ENCODE measurements around the gene HOXC4.

Gene HOXC4

DNA sequence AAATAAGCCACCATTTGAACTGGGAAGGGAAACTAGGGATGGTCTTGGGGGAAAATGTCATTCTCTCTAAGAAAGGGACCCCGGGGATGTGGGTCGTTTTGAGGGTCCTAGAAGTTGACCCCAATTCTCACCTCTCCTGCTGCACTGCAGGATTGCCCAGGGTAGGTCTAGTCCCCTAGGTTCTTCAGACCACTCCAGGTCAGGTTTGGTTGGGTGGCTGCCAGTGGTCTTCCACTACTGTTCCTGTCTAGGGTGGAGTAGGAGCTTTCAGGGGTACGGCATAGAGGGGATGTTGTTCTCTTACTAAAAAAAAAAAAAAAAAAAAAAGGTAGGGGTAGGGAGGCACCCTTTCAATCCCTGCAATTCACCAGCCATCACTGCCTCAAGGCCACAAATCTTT lies 37.6 kb upstream of the HOXC4 start:
- Histone ChIP-seq H3K9ac (ENCODE audit: low read length in 5 of 5) (peak overlapping the region in 1 of 5 donors; percentile 25), H3K27me3 (ENCODE audit: control insufficient read depth in 5 of 5, insufficient read depth in 4 of 5, low read length in 5 of 5) (peaks cover 0 to 39% (median 5%) of the 10 kb centered on the region in 5 donors), H3K27ac (ENCODE audit: low read depth, low read length) (peak overlapping the region; percentile 46), H3K4me3 (ENCODE audit: low read depth in 1 of 5, low read length in 5 of 5) (peak overlapping the region in 4 of 5 donors; percentile 24 to 76 (median 48)), H3K36me3 (ENCODE audit: control insufficient read depth in 5 of 5, insufficient read depth in 5 of 5, low read length in 5 of 5) (no peaks in the 10 kb centered on the region), H3K4me1 (ENCODE audit: control insufficient read depth in 5 of 5, insufficient read depth in 5 of 5, low read length in 5 of 5) (peaks cover 5 to 72% (median 64%) of the 10 kb centered on the region in 5 donors), H3K9me3 (ENCODE audit: control insufficient read depth in 5 of 5, low read length in 5 of 5) (no peaks in the 10 kb centered on the region)

DNA sequence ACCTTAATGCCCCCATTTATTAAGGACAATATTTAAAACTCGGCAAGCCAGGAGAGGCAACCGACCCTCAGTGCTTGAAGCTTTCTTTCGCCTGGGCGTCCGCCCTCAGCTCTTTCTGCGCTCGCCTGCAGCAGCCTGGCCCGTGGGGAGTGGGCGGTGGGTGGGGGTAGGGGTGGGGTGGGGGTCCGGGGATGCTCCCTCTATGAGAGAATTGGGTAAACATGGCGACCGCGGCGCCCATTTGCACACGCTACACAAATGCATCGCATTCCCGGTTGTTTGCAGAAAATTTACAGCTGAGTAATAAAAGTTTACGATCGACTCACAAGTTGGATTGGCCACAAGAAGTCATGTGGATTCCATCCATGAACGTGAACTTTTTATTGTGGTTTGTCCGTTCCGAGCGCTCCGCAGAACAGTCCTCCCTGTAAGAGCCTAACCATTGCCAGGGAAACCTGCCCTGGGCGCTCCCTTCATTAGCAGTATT lies 37.1 kb upstream of the HOXC4 start:
- Histone ChIP-seq H3K4me3 (ENCODE audit: low read depth in 1 of 5, low read length in 5 of 5) (peak overlapping the region; percentile 65 to 86 (median 76)), H3K9me3 (ENCODE audit: control insufficient read depth in 5 of 5, low read length in 5 of 5) (no peaks in the 10 kb centered on the region), H3K4me1 (ENCODE audit: control insufficient read depth in 5 of 5, insufficient read depth in 5 of 5, low read length in 5 of 5) (peaks cover 5 to 72% (median 64%) of the 10 kb centered on the region in 5 donors), H3K36me3 (ENCODE audit: control insufficient read depth in 5 of 5, insufficient read depth in 5 of 5, low read length in 5 of 5) (no peaks in the 10 kb centered on the region), H3K27me3 (ENCODE audit: control insufficient read depth in 5 of 5, insufficient read depth in 4 of 5, low read length in 5 of 5) (peaks cover 0 to 41% (median 9%) of the 10 kb centered on the region in 5 donors), H3K9ac (ENCODE audit: low read length in 5 of 5) (peak overlapping the region in 2 of 5 donors; percentile 25 to 85), H3K27ac (ENCODE audit: low read depth, low read length) (peak overlapping the region; percentile 96)

- peaks cover 0 to 45% (median 9%) of the 10 kb centered on the region in 5 donors for H3K27me3 ChIP-seq (ENCODE audit: control insufficient read depth in 5 of 5, insufficient read depth in 4 of 5, low read length in 5 of 5)
- peak overlapping the region in 4 of 5 donors; percentile 56 to 91 (median 74) for H3K9ac ChIP-seq (ENCODE audit: low read length in 5 of 5)
- peak overlapping the region; percentile 96 for H3K27ac ChIP-seq (ENCODE audit: low read depth, low read length)
- peak overlapping the region; percentile 65 to 86 (median 76) for H3K4me3 ChIP-seq (ENCODE audit: low read depth in 1 of 5, low read length in 5 of 5)
- no peaks in the 10 kb centered on the region for H3K9me3 ChIP-seq (ENCODE audit: control insufficient read depth in 5 of 5, low read length in 5 of 5)
- peaks cover 5 to 77% (median 65%) of the 10 kb centered on the region in 5 donors for H3K4me1 ChIP-seq (ENCODE audit: control insufficient read depth in 5 of 5, insufficient read depth in 5 of 5, low read length in 5 of 5)
- no peaks in the 10 kb centered on the region for H3K36me3 ChIP-seq (ENCODE audit: control insufficient read depth in 5 of 5, insufficient read depth in 5 of 5, low read length in 5 of 5)
Measured at GRCh38 chr12:54017027-54017788, 36.4 kb upstream of the HOXC4 start.

- H3K4me1 ChIP-seq (ENCODE audit: control insufficient read depth in 5 of 5, insufficient read depth in 5 of 5, low read length in 5 of 5) = peaks cover 5 to 81% (median 65%) of the 10 kb centered on the region in 5 donors
- no peaks in the 10 kb centered on the region for H3K36me3 ChIP-seq (ENCODE audit: control insufficient read depth in 5 of 5, insufficient read depth in 5 of 5, low read length in 5 of 5)
- H3K9me3 ChIP-seq (ENCODE audit: control insufficient read depth in 5 of 5, low read length in 5 of 5) = no peaks in the 10 kb centered on the region
- peak overlapping the region; percentile 65 to 86 (median 76) for H3K4me3 ChIP-seq (ENCODE audit: low read depth in 1 of 5, low read length in 5 of 5)
- peak overlapping the region; percentile 56 to 91 (median 76) for H3K9ac ChIP-seq (ENCODE audit: low read length in 5 of 5)
- H3K27me3 ChIP-seq (ENCODE audit: control insufficient read depth in 5 of 5, insufficient read depth in 4 of 5, low read length in 5 of 5) = peaks cover 0 to 41% (median 9%) of the 10 kb centered on the region in 5 donors
- H3K27ac ChIP-seq (ENCODE audit: low read depth, low read length) = peak overlapping the region; percentile 96
Measured at GRCh38 chr12:54017878-54018467, 35.7 kb upstream of the HOXC4 start.

GRCh38 chr12:54018468-54018984 lies 35.1 kb upstream of the HOXC4 start:
- H3K9ac ChIP-seq (ENCODE audit: low read length in 5 of 5) = peak overlapping the region; percentile 56 to 91 (median 76)
- H3K9me3 ChIP-seq (ENCODE audit: control insufficient read depth in 5 of 5, low read length in 5 of 5) = no peaks in the 10 kb centered on the region
- H3K4me1 ChIP-seq (ENCODE audit: control insufficient read depth in 5 of 5, insufficient read depth in 5 of 5, low read length in 5 of 5) = peaks cover 5 to 81% (median 65%) of the 10 kb centered on the region in 5 donors
- H3K4me3 ChIP-seq (ENCODE audit: low read depth in 1 of 5, low read length in 5 of 5) = peak overlapping the region; percentile 57 to 78 (median 70)
- H3K27ac ChIP-seq (ENCODE audit: low read depth, low read length) = peak overlapping the region; percentile 96
- H3K27me3 ChIP-seq (ENCODE audit: control insufficient read depth in 5 of 5, insufficient read depth in 4 of 5, low read length in 5 of 5) = peaks cover 0 to 41% (median 9%) of the 10 kb centered on the region in 5 donors
- no peaks in the 10 kb centered on the region for H3K36me3 ChIP-seq (ENCODE audit: control insufficient read depth in 5 of 5, insufficient read depth in 5 of 5, low read length in 5 of 5)

GRCh38 chr12:54019091-54019811 lies 34.4 kb upstream of the HOXC4 start:
- H3K4me3 ChIP-seq (ENCODE audit: low read depth in 1 of 5, low read length in 5 of 5) = peak overlapping the region; percentile 57 to 77 (median 65)
- no peaks in the 10 kb centered on the region for H3K36me3 ChIP-seq (ENCODE audit: control insufficient read depth in 5 of 5, insufficient read depth in 5 of 5, low read length in 5 of 5)
- peak overlapping the region; percentile 48 to 88 (median 76) for H3K9ac ChIP-seq (ENCODE audit: low read length in 5 of 5)
- H3K9me3 ChIP-seq (ENCODE audit: control insufficient read depth in 5 of 5, low read length in 5 of 5) = no peaks in the 10 kb centered on the region
- peak overlapping the region; percentile 96 for H3K27ac ChIP-seq (ENCODE audit: low read depth, low read length)
- peaks cover 0 to 46% (median 6%) of the 10 kb centered on the region in 5 donors for H3K27me3 ChIP-seq (ENCODE audit: control insufficient read depth in 5 of 5, insufficient read depth in 4 of 5, low read length in 5 of 5)
- peaks cover 5 to 82% (median 67%) of the 10 kb centered on the region in 5 donors for H3K4me1 ChIP-seq (ENCODE audit: control insufficient read depth in 5 of 5, insufficient read depth in 5 of 5, low read length in 5 of 5)

DNA sequence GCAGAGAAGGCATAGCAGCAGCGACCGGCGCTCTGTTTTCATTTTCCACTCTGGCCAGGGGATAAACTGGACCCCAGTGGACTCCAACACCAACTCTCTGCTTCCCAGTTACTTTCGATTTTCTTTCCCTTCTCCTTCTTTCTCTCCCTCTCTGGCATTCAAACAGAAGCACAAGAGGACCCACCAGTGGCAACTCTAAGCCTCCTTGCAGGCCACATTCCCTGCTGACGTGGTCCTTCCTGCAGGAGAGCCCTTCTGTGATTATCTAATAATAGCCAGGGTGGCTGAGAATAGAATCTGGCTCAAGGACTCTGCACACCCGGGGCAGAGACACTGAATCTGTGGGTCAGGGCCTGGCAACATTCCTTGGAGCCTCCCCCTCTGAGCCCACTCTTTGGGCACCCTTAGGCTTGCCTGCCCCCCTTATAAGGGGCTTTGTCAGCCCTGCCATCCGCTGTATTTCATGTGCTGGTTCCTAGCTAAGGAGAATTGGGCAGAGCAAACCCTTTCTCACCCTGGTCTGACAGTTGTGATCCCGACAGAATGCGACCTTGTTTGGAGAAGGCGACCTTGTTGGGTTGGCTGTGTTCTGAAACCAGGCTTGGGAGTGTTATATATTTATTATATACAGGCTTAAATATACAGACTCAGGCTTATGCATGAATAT lies 33.6 kb upstream of the HOXC4 start:
- H3K9me3 ChIP-seq (ENCODE audit: control insufficient read depth in 5 of 5, low read length in 5 of 5) = no peaks in the 10 kb centered on the region
- peaks cover 8 to 83% (median 66%) of the 10 kb centered on the region in 5 donors for H3K4me1 ChIP-seq (ENCODE audit: control insufficient read depth in 5 of 5, insufficient read depth in 5 of 5, low read length in 5 of 5)
- no peaks in the 10 kb centered on the region for H3K36me3 ChIP-seq (ENCODE audit: control insufficient read depth in 5 of 5, insufficient read depth in 5 of 5, low read length in 5 of 5)
- H3K27ac ChIP-seq (ENCODE audit: low read depth, low read length) = peak overlapping the region; percentile 92
- peak overlapping the region; percentile 57 to 77 (median 65) for H3K4me3 ChIP-seq (ENCODE audit: low read depth in 1 of 5, low read length in 5 of 5)
- H3K9ac ChIP-seq (ENCODE audit: low read length in 5 of 5) = peak overlapping the region; percentile 44 to 88 (median 55)
- peaks cover 0 to 50% (median 6%) of the 10 kb centered on the region in 5 donors for H3K27me3 ChIP-seq (ENCODE audit: control insufficient read depth in 5 of 5, insufficient read depth in 4 of 5, low read length in 5 of 5)

- H3K4me1 ChIP-seq (ENCODE audit: control insufficient read depth in 5 of 5, insufficient read depth in 5 of 5, low read length in 5 of 5) = peaks cover 8 to 88% (median 74%) of the 10 kb centered on the region in 5 donors
- H3K9ac ChIP-seq (ENCODE audit: low read length in 5 of 5) = peak overlapping the region; percentile 28 to 88 (median 46)
- H3K27ac ChIP-seq (ENCODE audit: low read depth, low read length) = peak overlapping the region; percentile 92
- peak overlapping the region; percentile 57 to 77 (median 65) for H3K4me3 ChIP-seq (ENCODE audit: low read depth in 1 of 5, low read length in 5 of 5)
- peaks cover 0 to 51% (median 4%) of the 10 kb centered on the region in 5 donors for H3K27me3 ChIP-seq (ENCODE audit: control insufficient read depth in 5 of 5, insufficient read depth in 4 of 5, low read length in 5 of 5)
- H3K36me3 ChIP-seq (ENCODE audit: control insufficient read depth in 5 of 5, insufficient read depth in 5 of 5, low read length in 5 of 5) = no peaks in the 10 kb centered on the region
- H3K9me3 ChIP-seq (ENCODE audit: control insufficient read depth in 5 of 5, low read length in 5 of 5) = no peaks in the 10 kb centered on the region
Measured at GRCh38 chr12:54020591-54021405, 32.8 kb upstream of the HOXC4 start.
